GM12878 (cell line): ENCODE measurements around the gene MAP2K1. TPM values are rescaled to one million over a fixed set of nuclear protein-coding genes. Genes with fewer than 3 reads are reported as not detected.

Experiments
- ATAC-seq: fragments of 200-7000 bp; cut with Tn5 transposase; 3 replicates; pipeline ENCODE4 v1.9.1; 2020; ENCODE audit warnings: mild to moderate bottlenecking, moderate library complexity
- BruUV-seq: library from RNA; stranded (reverse); fragments of 400-500 nt; replicated peaks from 2 replicates; lab custom pipeline; 2021; lab: Mats Ljungman, UMichigan
- CTCF ChIA-PET: fragments of 300-600 bp; sonication (Branson Sonifier 250); formaldehyde crosslinking; extraction: SDS; loops from one replicate; lab custom pipeline; 2021; ENCODE audit warnings: inconsistent platforms; lab: Yijun Ruan, JAX
- POLR2A ChIA-PET: fragments of 350-600 bp; formaldehyde crosslinking; extraction: SDS; loops from one replicate; lab custom pipeline; 2021; ENCODE audit warnings: inconsistent platforms; lab: Charles Lee
- RAD21 ChIA-PET: fragments of 300-600 bp; sonication (Branson Sonifier 250); formaldehyde crosslinking; loops from one replicate; lab custom pipeline; 2023; ENCODE audit warnings: antibody characterized with exemption; ENCODE audit not compliant: unreplicated experiment; lab: Charles Lee
- SMC1A ChIA-PET: fragments of 300-600 bp; sonication (Branson Sonifier 250); formaldehyde crosslinking; loops from one replicate; lab custom pipeline; 2023; ENCODE audit not compliant: unreplicated experiment, uncharacterized antibody; lab: Charles Lee
- DNase-seq: peaks from one replicate; pipeline ENCODE4 v3.0.0-alpha.2; 2011; ENCODE audit warnings: low read depth, low spot score
- FAIRE-seq: peaks from 3 replicates; lab custom pipeline; 2011; peaks lifted over from hg19 to GRCh38; lab: Jason Lieb, UNC
- H2AFZ ChIP-seq: 2 replicates; pipeline ENCODE4 v1.6.0; 2011; ENCODE audit warnings: low read depth, low read length, control low read depth; ENCODE audit not compliant: control insufficient read depth
- H3K27ac ChIP-seq: 2 replicates; pipeline ENCODE4 v1.5.1; 2011; ENCODE audit warnings: control low read depth; ENCODE audit not compliant: control insufficient read depth, insufficient read depth
- H3K27me3 ChIP-seq, 2 experiments: replicated peaks in 1 of 2; 2 replicates each; pipeline versions ENCODE4 v1.6.0 to v1.6.1; 2011; ENCODE audit warnings: low read length in 1 of 2; ENCODE audit not compliant: control insufficient read depth in 2 of 2, insufficient read depth in 2 of 2
- H3K36me3 ChIP-seq, 2 experiments: 2 replicates each; pipeline ENCODE4 v1.5.1; 2011; ENCODE audit warnings: low read length in 1 of 2; ENCODE audit not compliant: control insufficient read depth in 2 of 2, insufficient read depth in 2 of 2
- H3K4me1 ChIP-seq: 2 replicates; pipeline ENCODE4 v1.6.1; 2011; ENCODE audit warnings: mild to moderate bottlenecking, low read length, moderate library complexity, mixed read lengths; ENCODE audit not compliant: control insufficient read depth, insufficient read depth
- H3K4me2 ChIP-seq: 2 replicates; pipeline ENCODE4 v1.6.0; 2011; ENCODE audit warnings: control low read depth; ENCODE audit not compliant: control insufficient read depth, insufficient read depth
- H3K4me3 ChIP-seq: fragments of 200-600 bp; sonication (generic); 2 replicates; pipeline ENCODE4 v1.5.1; 2016
- H3K79me2 ChIP-seq: 2 replicates; pipeline ENCODE4 v1.6.0; 2011; ENCODE audit warnings: low read length; ENCODE audit not compliant: control insufficient read depth, insufficient read depth
- H3K9ac ChIP-seq: 2 replicates; pipeline ENCODE4 v1.8.0; 2011; ENCODE audit warnings: low read length, control low read depth, mixed read lengths; ENCODE audit not compliant: control insufficient read depth, insufficient read depth
- H3K9me3 ChIP-seq: replicated peaks from 3 replicates; pipeline ENCODE4 v1.5.1; 2011; ENCODE audit warnings: mild to moderate bottlenecking, low read length; ENCODE audit not compliant: control insufficient read depth, insufficient read depth
- H4K20me1 ChIP-seq: 2 replicates; pipeline ENCODE4 v1.6.0; 2011; ENCODE audit not compliant: control insufficient read depth, insufficient read depth
- CREB1 ChIP-seq: IDR thresholded peaks from 2 replicates; pipeline ENCODE4 v1.6.1; 2012; ENCODE audit warnings: low read depth, mild to moderate bottlenecking, inconsistent platforms
- EP300 ChIP-seq, 2 experiments: fragments of 150-350 bp in 1 of 2; IDR thresholded peaks; 2 replicates each; pipeline ENCODE4 v1.6.1; 2011 to 2012; ENCODE audit warnings: low read depth in 2 of 2, low read length in 2 of 2, borderline replicate concordance in 1 of 2, improper control_type of control experiment in 1 of 2, inconsistent platforms in 1 of 2; ENCODE audit not compliant: control insufficient read depth in 1 of 2
- HDAC2 ChIP-seq: fragments of 200-600 bp; sonication (generic); IDR thresholded peaks from 2 replicates; pipeline ENCODE4 v1.6.1; 2017
- IKZF2 ChIP-seq, 2 experiments: fragments of 450-650 bp; IDR thresholded peaks; 2 replicates each; pipeline ENCODE4 v1.6.1; 2017; ENCODE audit warnings: mild to moderate bottlenecking in 2 of 2, moderate library complexity in 2 of 2
- POLR2AphosphoS2 ChIP-seq: IDR thresholded peaks from 2 replicates; pipeline ENCODE4 v1.6.1; 2011; ENCODE audit warnings: low read depth, mild to moderate bottlenecking, low read length, improper control_type of control experiment, moderate library complexity
- RB1 ChIP-seq: fragments of 450-650 bp; formaldehyde crosslinking; IDR thresholded peaks from 2 replicates; pipeline ENCODE4 v1.6.1; 2017; ENCODE audit warnings: mild to moderate bottlenecking, borderline replicate concordance
- SIN3A ChIP-seq: IDR thresholded peaks from 2 replicates; pipeline ENCODE4 v1.6.1; 2012; ENCODE audit warnings: low read depth, low read length, improper control_type of control experiment
- SREBF2 ChIP-seq: IDR thresholded peaks from 2 replicates; pipeline ENCODE4 v1.6.1; 2012; ENCODE audit warnings: mild to moderate bottlenecking, low read length
- USF1 ChIP-seq: IDR thresholded peaks from 2 replicates; pipeline ENCODE4 v1.6.1; 2011; ENCODE audit warnings: borderline replicate concordance, low read depth, mild to moderate bottlenecking, moderate library complexity, mixed read lengths, low read length; ENCODE audit not compliant: insufficient read depth; ENCODE audit errors: extremely low read length
- ZNF207 ChIP-seq: fragments of 450-650 bp; IDR thresholded peaks from 2 replicates; pipeline ENCODE4 v1.6.1; 2014; ENCODE audit warnings: antibody characterized with exemption, mild to moderate bottlenecking, borderline replicate concordance
- WGBS: methylation state at CpG from one replicate; pipeline ENCODE4 v1.1.6; 2016; ENCODE audit warnings: low lambda C conversion rate; ENCODE audit not compliant: insufficient replicate concordance, insufficient coverage; ENCODE audit errors: missing lambda C conversion rate; 5-methylcytosine and 5-hydroxymethylcytosine counted together
- in situ Hi-C: fragments of 300-500 bp; cut with MboI; formaldehyde crosslinking; loops from 9 replicates; pipeline ENCODE4 v1.14.3; 2018; ENCODE audit warnings: mixed read lengths
- intact Hi-C: fragments of 100-400 bp; cut with micrococcal nuclease; formaldehyde crosslinking; loops from one replicate; pipeline ENCODE4 v1.14.2; 2022; ENCODE audit not compliant: unreplicated experiment
- polyA plus RNA-seq, 11 experiments: library from polyadenylated mRNA; depleted of rRNA in 4 of 11; unstranded in 6 of 11; stranded (reverse) in 5 of 11; fragments of >200 nt; fragmentation: Nextera tagmentation in 4 of 11; fragmentation: Illumina TruSeq in 1 of 11; extraction: Ambion mirVana in 4 of 11; extraction: Trizol in 1 of 11; gene quantifications; 1 replicate in 1 of 11; 2 replicates in 10 of 11; pipeline versions ENCODE4 v1.2.1 to v1.2.3, GENCODE V29; 2011 to 2016; ENCODE audit warnings: inconsistent platforms in 2 of 11, missing spikeins in 2 of 11, low read depth in 1 of 11
- total RNA-seq, 4 experiments: library from RNA; depleted of rRNA in 3 of 4; stranded (reverse); fragments of >200 nt in 3 of 4; fragmentation: Illumina TruSeq in 1 of 4; extraction: Trizol in 1 of 4; gene quantifications; 2 replicates each; pipeline versions ENCODE4 v1.2.1 to v1.2.3, GENCODE V29; 2013 to 2021
- TF ChIP-seq, protein P1 (sequence below): IDR thresholded peaks from 2 replicates; pipeline ENCODE4 v1.6.1; 2011; ENCODE audit warnings: borderline replicate concordance, low read depth, mild to moderate bottlenecking, moderate library complexity, low read length; ENCODE audit not compliant: insufficient read depth, poor library complexity, severe bottlenecking
- TF ChIP-seq, protein P2 (sequence below): fragments of 450-650 bp; IDR thresholded peaks from 2 replicates; pipeline ENCODE4 v1.6.1; 2018; ENCODE audit warnings: mild to moderate bottlenecking, low read depth, moderate library complexity; ENCODE audit not compliant: partially characterized antibody

Gene MAP2K1
- total and polyA plus RNA-seq, 10 of the 15 experiments (the other 5 are each of a cell fraction or from before 2014, with no cell fraction given): 11.2 to 112 (median 56.6) TPM

GRCh38 chr15:66405615-66406014, 18.9 kb downstream of the MAP2K1 start:
- FAIRE-seq (no peak), ATAC-seq (no peak), DNase-seq (no peak)
- ChIA-PET CTCF (interaction anchor here (0.8 to 6.0 kb wide), 8 partner anchors 8 to 92 kb away, joined by 3 to 69 read pairs (median 8); partner anchors contain the start of gene SNAPC5), POLR2A (interaction anchor here (1.4 to 7.6 kb wide), 8 partner anchors 10 to 111 kb away, joined by 3 to 120 read pairs (median 10); partner anchors contain the start of gene MAP2K1), RAD21 (interaction anchor here (1.1 to 7.6 kb wide), 3 partner anchors 16 to 27 kb away, joined by 4 to 119 read pairs (median 38); partner anchors contain the start of gene MAP2K1), SMC1A (interaction anchor here (1.2 to 8.2 kb wide), 8 partner anchors 8 to 484 kb away, joined by 3 to 95 read pairs (median 40); partner anchors contain the start of gene MAP2K1)
- Histone ChIP-seq H3K4me1 (peaks cover 56% of the 10 kb centered on the region), H3K27me3 (no peaks in the 10 kb centered on the region), H2AFZ (no peak overlapping the region), H3K27ac (no peak overlapping the region), H3K36me3 (no peaks in the 10 kb centered on the region), H3K9me3 (no peaks in the 10 kb centered on the region), H3K9ac (no peak overlapping the region), H3K4me3 (no peak overlapping the region), H3K79me2 (peaks cover 99% of the 10 kb centered on the region), H4K20me1 (peaks cover 4% of the 10 kb centered on the region), H3K4me2 (peak overlapping the region; percentile 7; the same call in 1 of the 2 replicates)
- intact Hi-C loops (loop anchor here (2.0 kb wide), 1 partner anchor 15 kb away; no protein-coding TSS in a partner anchor), in situ Hi-C loops (no loop called here)
- TF ChIP-seq SREBF2: no peak
- TF ChIP-seq, protein P1, sequence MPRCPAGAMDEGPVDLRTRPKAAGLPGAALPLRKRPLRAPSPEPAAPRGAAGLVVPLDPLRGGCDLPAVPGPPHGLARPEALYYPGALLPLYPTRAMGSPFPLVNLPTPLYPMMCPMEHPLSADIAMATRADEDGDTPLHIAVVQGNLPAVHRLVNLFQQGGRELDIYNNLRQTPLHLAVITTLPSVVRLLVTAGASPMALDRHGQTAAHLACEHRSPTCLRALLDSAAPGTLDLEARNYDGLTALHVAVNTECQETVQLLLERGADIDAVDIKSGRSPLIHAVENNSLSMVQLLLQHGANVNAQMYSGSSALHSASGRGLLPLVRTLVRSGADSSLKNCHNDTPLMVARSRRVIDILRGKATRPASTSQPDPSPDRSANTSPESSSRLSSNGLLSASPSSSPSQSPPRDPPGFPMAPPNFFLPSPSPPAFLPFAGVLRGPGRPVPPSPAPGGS: no peak
- no peak for TF ChIP-seq POLR2AphosphoS2
- no peak for TF ChIP-seq HDAC2
- no peak for TF ChIP-seq CREB1
- TF ChIP-seq, protein P2, sequence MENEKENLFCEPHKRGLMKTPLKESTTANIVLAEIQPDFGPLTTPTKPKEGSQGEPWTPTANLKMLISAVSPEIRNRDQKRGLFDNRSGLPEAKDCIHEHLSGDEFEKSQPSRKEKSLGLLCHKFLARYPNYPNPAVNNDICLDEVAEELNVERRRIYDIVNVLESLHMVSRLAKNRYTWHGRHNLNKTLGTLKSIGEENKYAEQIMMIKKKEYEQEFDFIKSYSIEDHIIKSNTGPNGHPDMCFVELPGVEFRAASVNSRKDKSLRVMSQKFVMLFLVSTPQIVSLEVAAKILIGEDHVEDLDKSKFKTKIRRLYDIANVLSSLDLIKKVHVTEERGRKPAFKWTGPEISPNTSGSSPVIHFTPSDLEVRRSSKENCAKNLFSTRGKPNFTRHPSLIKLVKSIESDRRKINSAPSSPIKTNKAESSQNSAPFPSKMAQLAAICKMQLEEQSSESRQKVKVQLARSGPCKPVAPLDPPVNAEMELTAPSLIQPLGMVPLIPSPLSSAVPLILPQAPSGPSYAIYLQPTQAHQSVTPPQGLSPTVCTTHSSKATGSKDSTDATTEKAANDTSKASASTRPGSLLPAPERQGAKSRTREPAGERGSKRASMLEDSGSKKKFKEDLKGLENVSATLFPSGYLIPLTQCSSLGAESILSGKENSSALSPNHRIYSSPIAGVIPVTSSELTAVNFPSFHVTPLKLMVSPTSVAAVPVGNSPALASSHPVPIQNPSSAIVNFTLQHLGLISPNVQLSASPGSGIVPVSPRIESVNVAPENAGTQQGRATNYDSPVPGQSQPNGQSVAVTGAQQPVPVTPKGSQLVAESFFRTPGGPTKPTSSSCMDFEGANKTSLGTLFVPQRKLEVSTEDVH: no peak
- TF ChIP-seq USF1: no peak
- no peak for TF ChIP-seq ZNF207
- TF ChIP-seq RB1: no peak
- TF ChIP-seq SIN3A: no peak
- no peak for TF ChIP-seq IKZF2 (IDR thresholded peaks at IDR 0.05)
- TF ChIP-seq EP300 (IDR thresholded peaks at IDR 0.05; ENCODE audit: borderline replicate concordance in 1 of 2, control insufficient read depth in 1 of 2, low read depth in 2 of 2, low read length in 2 of 2): no peak
- 94% methylated on average over 3 of the region's 3 CpGs for WGBS
- no TSS peak for BruUV-seq
